Lung microvascular endothelial cell (primary cell): ENCODE data around the gene GFI1B. TPM values are rescaled to one million over a fixed set of nuclear protein-coding genes. Genes with fewer than 3 reads are reported as not detected.
A peak's percentile ranks its signal among the peaks of the same experiment; 100 is the strongest.

Source experiments
- DNase-seq, 2 donors: peaks; one replicate each; pipeline versions ENCODE4 v3.0.0 to v3.0.0-alpha.2; 2010; ENCODE audit warnings: low read depth in 2 of 2
- total RNA-seq: library from RNA; depleted of rRNA; stranded (reverse); fragments of >200 nt; gene quantifications from 2 replicates; pipeline ENCODE4 v1.2.1, GENCODE V29; 2014

The GFI1B gene
- total RNA-seq, 1 donor from 2014 or later: not detected

DNA sequence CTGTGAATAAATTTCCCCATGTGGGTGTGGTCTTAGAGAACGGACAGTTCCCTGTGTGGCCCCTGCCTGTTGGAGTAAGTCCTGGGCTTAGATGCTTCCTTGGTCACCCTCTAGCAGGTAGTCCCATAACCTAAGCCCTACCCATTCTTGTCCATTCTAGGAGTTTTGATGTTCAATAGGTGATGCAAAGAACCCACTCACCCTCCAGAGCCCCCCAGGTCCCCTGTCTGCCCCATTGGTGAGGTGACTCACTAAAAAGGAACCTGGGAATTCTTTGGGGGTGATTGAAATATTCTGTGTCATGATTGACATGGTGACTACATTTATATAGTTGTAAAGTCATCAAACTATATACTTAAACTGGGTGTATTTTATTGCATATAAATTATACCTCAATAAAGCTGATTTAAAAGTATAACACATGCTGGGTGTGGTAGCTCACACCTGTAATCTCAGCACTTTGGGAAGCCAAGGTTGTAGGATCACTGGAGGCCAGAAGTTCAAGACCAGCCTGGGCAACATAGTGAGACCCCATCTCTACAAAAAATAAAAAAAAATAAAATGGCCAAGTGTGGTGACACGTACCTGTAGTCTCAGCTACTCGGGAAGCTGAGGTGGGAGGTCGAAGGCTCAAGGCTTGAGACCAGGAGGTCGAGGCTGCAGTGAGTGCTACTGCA is 31.6 kb downstream of the GFI1B start:
- no peak for DNase-seq

DNA sequence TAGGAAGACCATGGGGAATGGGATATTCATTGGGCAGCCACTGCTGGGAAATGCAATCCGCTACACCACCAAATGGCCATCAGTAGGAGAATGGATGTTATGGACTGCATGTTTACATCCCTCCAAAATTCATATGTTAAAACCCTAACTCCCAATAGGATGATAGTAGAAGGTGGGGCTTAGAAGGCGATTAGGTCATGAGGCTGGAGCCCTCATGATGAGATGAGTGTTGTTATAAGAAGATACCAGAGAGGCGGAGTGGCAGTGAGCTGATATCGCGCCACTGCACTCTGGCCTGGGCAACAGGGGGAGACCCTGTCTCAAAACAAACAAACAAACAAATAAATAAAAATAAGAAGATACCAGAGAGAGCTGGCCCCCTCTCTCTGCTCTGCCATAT is 36.2 kb downstream of the GFI1B start:
- no peak for DNase-seq

DNA sequence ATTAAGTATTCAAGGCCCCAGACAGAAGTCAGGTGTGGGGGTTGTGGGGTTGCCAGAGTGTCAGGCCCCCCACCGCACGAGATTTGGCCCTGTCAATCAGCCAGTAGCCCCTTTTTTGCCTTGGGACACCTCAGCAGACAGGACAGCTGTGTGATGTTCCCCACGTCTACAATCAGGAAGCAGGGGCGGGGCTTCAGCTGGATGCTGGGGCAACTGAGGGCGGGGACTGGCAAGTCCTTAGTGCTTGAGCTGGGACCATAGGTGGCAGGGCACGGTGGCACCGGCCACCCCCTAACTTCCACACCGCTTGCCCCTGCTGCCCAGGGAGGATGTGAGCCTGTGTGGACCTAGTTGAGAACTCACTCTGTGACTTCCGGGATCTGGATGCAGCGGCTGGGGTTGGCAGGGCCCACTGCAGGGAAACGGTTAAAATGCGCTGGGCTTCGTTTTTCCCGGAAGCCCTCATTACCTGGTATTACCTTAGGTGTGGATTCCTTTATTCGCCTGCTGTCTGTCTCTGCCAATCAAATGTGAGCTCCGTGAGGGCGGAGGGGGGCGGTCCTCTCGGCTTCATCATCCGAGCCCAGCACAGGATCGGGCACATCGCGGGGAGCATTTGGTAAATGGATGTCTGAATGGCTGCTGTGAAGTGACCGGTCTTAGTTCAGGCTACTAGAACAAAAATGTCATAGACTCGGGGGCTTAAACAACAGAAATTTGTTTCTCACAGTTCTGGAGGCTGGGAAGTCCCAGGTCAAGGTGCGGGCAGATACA is 44.8 kb downstream of the GFI1B start:
- peak; percentile 11 to 14 for DNase-seq

DNA sequence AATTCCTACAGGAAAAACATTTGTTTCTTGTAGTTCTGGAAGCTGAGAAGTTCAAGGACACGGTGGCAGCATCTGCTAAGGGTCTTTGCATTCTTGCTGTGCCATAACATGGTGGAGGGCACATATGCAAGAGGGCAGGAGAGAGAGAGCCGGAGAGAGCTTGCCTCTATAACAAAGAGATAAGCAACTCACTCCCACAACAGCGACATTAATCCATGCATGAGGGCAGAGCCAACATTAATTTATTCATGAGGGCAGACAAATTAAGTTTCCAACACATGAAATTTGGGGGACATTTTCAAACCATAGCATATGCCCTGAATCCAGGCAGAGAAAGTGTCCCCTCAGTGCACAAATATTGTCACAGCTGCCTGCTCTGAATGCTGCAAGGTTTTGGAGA is 47.9 kb downstream of the GFI1B start:
- no peak for DNase-seq

DNA sequence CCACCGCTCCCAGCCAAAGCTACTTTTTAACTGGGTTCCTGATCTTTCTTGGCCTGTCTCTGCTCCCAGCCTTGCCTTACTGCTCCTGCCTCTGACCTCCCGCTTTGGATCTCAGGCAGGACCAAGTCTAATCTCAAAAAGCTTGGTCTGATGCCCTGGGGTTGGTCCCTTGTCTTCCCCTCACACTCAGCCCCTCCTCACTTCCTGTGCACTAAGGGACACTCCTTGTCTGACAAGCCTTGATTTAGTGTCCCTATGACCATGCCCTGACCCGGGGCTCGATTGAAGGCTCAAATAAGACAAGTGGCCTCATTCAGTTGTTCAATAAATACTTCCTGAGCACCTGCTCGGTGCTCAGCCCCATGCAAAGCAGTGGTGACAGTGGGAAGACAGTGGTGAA is 48.6 kb downstream of the GFI1B start:
- DNase-seq: no peak

DNA sequence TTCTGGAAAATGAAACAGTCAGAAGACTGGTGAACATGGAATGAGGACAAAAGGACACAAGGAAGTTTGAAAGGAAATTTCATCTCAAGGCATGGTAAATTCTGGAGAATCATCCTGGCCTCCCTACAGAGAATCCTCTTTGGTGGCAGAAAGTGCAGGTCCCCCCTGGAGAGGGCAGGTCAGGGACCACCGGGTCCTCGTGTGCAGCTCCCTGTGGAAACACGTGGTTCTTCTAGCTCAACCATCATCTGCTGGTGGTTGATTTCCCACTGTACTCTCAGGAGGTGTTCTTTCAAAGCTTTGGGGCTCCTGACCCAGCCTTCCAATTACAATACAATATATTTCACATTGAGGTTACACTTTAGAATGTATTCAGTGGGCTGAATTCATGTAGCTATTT is 49.7 kb downstream of the GFI1B start:
- no peak for DNase-seq

DNA sequence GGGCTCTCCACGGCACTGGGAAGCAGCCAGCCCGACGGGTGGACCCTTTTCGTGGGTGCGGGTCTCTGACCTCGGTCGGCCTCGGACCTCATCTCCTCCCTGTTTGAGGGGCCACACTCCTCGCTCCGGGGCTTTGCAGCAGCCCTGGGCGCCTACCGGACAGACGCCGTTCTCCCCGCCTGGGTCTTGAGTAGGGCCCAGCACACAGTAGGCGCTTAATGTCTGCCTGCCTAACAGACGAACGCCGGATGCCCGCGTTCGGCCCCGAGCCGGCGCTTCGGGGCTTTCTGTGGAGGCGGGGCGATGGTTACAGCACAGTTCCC is 51.5 kb downstream of the GFI1B start:
- DNase-seq: no peak

DNA sequence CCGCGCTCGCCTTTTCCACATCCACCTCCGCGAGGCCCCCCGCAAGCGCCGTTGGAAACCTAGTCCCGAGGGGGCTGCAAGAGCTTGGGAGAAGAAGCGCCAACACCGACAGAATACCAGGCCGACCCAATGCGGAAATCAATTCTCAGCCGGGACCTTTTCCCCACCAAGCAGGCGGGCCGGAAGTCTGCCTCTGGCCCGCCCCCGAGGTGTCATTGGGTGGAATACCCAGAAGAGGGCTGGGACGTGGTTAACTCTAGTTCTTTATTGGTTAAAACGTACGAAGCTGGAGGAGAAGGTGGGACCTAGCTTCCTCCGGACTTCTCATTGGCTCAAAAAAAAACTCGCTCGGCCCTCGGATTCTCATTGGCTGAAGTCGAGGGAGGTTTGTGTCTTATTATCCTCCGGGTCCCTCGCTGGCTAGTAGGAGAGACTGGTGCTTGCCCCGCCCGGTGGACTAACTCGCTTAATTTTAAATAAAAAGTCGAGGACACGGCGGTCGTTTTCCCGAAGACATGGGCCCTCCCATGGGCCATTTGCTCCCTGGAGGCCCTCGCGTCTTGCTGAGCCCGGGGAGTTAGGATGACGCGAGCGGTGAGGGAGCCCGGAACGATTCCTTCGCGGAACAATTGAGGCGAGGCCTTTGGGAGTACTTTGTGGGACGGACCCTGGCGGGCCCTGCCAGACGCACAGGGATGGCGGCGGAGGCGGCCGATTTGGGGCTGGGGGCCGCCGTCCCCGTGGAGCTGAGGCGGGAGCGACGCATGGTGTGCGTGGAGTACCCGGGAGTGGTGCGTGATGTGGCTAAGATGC is 52.0 kb downstream of the GFI1B start, which contains the start of gene GTF3C5:
Gene GTF3C5, plus strand, starts transcription at position 681 of the 813 bp plus-strand sequence. Its CDS starts 15 bp downstream, at position 696.
- peak; percentile 99 for DNase-seq

DNA sequence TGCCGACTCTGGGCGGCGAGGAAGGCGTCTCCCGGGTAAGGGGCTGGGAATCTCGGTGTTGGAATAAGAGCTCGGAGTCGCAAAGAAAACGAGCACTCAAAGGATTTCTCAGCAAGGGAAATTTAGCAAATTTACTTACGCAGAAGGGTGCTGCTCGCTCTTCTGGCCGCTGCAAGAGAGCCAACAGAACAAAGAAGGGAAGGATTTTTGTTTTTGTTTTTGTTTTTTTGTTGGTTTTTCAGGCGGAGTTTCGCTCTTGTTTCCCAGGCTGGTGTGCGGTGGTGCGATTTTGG is 52.6 kb downstream of the GFI1B start:
- DNase-seq: no peak

DNA sequence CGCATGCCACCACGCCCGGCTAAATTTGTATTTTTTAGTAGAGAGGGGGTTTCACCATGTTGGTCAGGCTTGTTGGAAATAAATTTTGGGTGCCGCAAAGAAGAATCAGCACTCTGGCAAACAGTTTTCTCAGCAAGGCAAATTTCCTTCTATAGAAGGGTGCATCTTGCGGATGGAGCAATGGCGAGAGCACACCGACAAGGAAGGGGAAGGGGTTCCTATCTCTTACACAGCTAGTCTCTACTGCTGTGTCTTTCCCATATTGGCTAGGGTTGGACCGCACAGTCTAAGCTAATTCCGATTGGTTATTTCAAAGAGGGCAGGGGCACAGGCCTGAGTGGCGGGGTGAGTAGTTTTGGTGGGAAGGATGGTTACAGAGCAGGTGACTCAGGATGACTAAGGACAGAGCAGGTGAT is 53.0 kb downstream of the GFI1B start:
- DNase-seq: no peak

DNA sequence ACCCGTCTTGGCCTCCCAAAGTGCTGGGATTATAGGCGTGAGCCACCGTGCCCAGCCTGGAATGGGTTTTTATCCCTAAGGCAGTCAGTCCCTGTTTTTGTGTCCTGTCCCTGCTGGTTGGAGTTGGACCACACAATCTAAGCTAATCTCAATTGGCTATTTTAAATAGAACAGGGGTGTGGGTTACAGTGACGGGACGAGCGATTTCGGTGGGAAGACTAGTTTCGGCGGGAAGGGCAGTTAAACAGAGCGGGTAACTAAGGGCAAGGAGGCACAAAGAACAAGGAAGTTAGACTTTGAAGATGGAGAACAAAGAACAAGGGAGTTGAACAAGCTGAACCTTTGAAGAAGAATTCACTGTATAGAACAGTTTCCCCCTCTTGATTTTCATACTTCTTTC is 53.7 kb downstream of the GFI1B start:
- no peak for DNase-seq

DNA sequence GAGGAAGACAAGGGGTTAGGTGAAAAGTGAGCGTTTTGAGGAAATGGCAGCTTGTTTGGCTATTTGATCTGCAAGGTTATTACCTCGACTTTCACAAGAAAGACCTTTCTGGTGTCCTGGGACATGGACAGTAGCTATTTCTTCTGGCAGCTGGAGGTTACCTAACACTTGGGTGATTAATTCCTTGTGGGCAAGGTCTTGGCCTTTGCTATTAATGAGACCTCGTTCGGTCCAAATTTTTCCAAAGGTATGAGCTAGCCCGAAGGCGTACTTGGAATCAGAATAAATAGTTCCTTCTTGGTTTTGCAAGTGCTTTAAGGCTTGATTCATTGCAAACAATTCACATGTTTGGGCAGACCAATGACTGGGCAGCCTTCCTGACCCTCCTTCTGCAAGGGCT is 57.2 kb downstream of the GFI1B start:
- no peak for DNase-seq

DNA sequence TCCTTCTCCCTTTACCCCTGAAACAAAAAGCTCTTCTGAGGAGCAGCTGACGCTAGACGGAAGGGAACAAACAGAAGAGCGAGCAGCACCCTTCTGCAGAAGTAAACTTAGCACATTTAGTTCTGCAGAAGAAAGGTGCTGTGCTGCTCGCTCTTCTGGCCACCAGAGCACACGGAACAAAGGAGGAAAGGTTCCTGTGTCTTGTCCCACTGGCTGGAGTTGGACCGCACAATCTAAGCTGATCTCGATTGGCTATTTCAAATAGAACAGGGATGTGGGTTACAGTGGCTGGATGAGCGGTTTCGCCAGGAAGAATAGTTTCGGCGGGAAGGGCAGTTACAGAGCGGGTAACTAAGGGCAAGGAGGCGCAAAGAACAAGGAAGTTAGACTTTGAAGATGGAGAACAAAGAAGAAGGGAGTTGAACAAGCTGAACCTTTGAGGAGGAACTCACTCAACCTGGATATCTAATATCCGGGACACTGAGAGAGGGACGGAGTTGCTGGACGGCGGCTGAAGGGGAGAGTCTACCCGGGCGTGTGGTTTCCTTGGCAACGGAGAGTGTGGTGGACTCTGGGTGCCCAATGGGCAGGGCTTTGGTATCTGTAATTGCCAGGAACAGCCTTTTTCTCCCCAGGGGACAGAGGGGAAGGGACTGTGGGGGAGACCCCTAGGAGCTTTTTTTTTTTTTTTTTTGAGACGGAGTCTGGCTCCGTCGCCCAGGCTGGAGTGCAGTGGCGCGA is 59.5 kb downstream of the GFI1B start:
- no peak for DNase-seq

DNA sequence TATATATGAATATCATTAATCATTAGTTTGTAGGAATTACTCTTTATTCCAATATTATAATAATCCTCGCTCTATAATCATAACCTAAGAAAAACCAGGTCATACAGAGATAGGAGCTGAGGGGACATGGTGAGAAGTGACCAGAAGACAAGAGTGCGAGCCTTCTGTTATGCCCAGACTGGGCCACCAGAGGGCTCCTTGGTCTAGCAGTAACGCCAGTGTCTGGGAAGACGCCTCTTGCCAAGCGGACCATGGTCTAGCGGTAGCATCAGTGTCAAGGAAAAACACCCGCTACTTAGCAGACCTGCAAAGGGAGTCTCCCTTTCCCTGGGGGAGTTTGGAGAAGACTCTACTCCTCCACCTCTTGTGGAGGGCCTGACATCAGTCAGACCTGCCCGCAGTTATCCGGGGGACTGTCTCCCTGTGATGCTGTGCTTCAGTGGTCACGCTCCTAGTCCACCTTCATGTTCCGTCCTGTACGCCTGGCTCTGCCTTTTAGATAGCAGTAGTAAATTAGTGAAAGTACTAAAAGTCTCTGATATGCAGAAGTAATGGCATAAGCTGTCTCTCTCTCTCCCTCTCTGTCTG is 62.5 kb downstream of the GFI1B start:
- peak; percentile 23 to 56 for DNase-seq

Other genes starting within 250 kb of the GFI1B start
- under 0.01 TPM in 1 of 2 replicates, not detected in the other for gene AK8, start 100.4 kb upstream of the GFI1B start, total RNA-seq
- gene SPACA9, start 99.8 kb upstream of the GFI1B start, total RNA-seq: 0.60 and 1.3 TPM in 2 replicates
- gene TSC1, start 34.1 kb upstream of the GFI1B start, total RNA-seq: 12.2 and 20.4 TPM in 2 replicates
- gene GTF3C5, start 52.3 kb downstream of the GFI1B start, total RNA-seq: 35.5 and 36.3 TPM in 2 replicates
- under 0.01 TPM in 2 replicates for gene CEL, start 83.3 kb downstream of the GFI1B start, total RNA-seq
- 27.0 and 37.5 TPM in 2 replicates for gene RALGDS, start 142.5 kb downstream of the GFI1B start, total RNA-seq
- gene GBGT1, start 185.2 kb downstream of the GFI1B start, total RNA-seq: 19.4 and 27.8 TPM in 2 replicates
- not detected in 2 replicates for gene OBP2B, start 230.6 kb downstream of the GFI1B start, total RNA-seq